Activated naive CD8-positive, alpha-beta T cell treated with anti-CD3 and anti-CD28 coated beads, Interleukin-2, amount 50 U/mL, for 24 hours (primary cell): ENCODE results near the gene PSMD1.
"Not testable (repeated sequence)": the region's sequence is repeated elsewhere in the genome, so short reads cannot be mapped to it uniquely, and the experiment has no call there.

Experiments used
- ATAC-seq: fragments of 150-1000 bp; cut with Tn5 transposase; one replicate; pipeline ENCODE4 v1.10.0; 2021
- DNase-seq: peaks from one replicate; pipeline ENCODE4 v3.0.0; 2021
- H3K27ac Mint-ChIP-seq: one replicate; pipeline ENCODE4 v1.8.0; 2021; ENCODE audit warnings: mild to moderate bottlenecking, mixed read lengths
- H3K27me3 Mint-ChIP-seq: one replicate; pipeline ENCODE4 v1.8.0; 2021; ENCODE audit warnings: mixed read lengths
- H3K36me3 Mint-ChIP-seq: one replicate; pipeline ENCODE4 v1.8.0; 2021; ENCODE audit warnings: low read depth, mixed read lengths
- H3K4me1 Mint-ChIP-seq: one replicate; pipeline ENCODE4 v1.8.0; 2021; ENCODE audit warnings: mixed read lengths
- H3K4me3 Mint-ChIP-seq: one replicate; pipeline ENCODE4 v1.8.0; 2021; ENCODE audit warnings: mild to moderate bottlenecking, moderate library complexity, mixed read lengths
- H3K9me3 Mint-ChIP-seq: one replicate; pipeline ENCODE4 v1.8.0; 2021; ENCODE audit warnings: mixed read lengths

PSMD1 gene

DNA sequence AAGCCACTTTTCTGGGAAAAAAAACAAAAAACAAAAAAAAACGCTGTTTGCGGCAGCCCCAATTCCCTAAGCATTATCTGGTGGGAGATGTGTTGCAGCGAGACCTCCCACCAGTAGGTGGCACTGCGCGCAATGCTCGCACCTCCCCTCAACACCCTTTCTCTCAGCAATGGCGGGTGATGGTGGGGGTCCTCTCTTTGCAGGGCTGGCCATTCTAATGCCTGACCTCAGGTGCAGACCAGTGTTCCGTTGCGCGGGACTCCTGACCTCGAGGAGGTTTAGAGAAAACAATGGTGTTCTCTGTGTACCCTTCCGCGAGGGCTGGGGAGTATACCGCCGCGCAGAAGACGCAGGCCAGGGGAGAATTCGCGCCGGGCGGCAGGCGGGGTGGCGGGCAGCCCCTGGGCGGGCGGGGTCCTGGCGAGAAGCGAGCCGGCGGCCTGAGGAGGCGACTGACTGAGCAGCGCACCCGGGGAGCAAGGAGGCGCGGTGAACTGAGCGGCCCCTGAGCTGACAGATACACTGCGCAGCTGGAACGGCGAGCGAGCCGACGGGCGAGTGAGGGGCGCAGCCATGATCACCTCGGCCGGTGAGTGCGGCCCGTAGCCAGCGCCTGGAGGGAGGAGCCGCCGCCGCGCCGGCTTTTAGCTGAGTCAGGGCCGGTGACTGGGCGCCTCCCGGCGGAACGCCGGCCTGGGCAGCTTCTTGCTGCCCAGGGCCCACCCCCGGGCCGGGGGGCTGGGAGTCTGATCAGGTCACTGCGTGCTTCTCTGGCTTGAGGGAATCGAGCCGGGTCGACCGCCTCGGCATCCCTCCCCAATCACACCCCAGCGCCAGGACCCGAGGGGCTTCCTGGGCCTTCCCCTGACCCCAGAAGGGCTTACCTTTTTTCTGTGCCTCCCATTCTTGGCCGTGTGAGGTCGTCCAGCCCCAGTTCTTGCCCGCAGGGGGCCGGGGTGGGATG is at the start of gene PSMD1:
PSMD1 (plus strand) TSS at position 415 of the 964 bp plus-strand sequence; CDS start at position 574, 159 bp downstream.
- ATAC-seq (peak; percentile 78), DNase-seq (peak; percentile 95)
- no peaks in the 10 kb centered on the region for H3K9me3 Mint-ChIP-seq
- H3K36me3 Mint-ChIP-seq, result peaks cover 15% of the 10 kb centered on the region
- H3K4me3 Mint-ChIP-seq, result peak within 1 kb of the TSS; percentile 86
- peaks cover 7% of the 10 kb centered on the region for H3K27me3 Mint-ChIP-seq
- H3K4me1 Mint-ChIP-seq, result peaks cover 59% of the 10 kb centered on the region
- H3K27ac Mint-ChIP-seq, result peak within 1 kb of the TSS; percentile 100

GRCh38 chr2:231007286-231008098 is 49.2 kb upstream of the PSMD1 start:
- no peak overlapping the region for H3K4me3 Mint-ChIP-seq
- H3K27ac Mint-ChIP-seq, result no peak overlapping the region
- peaks cover 16% of the 10 kb centered on the region for H3K9me3 Mint-ChIP-seq
- H3K4me1 Mint-ChIP-seq, result no peaks in the 10 kb centered on the region
- H3K27me3 Mint-ChIP-seq, result peaks cover 9% of the 10 kb centered on the region
- no peaks in the 10 kb centered on the region for H3K36me3 Mint-ChIP-seq
- DNase-seq (no peak), ATAC-seq (no peak)

DNA sequence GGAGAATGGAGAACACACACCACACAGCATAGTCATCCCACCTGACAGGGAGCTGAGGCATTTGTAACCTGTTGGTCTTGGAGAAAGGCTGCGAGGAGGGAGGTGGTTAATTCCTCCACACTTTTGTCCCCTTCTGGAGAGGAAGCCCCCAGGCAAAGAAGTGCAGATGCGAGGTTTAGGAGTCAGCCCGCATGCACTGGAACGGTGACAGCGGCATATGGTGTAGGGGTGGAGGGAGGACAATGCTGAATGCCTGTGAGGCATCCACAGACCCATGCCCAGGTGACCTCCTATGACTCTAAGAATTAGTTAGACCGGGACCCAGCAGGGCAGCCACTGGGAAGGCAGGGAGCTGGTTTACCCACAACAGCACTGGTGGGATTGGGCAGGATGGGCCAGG is 48.5 kb upstream of the PSMD1 start:
- H3K9me3 Mint-ChIP-seq, result peaks cover 16% of the 10 kb centered on the region
- H3K27me3 Mint-ChIP-seq, result peaks cover 8% of the 10 kb centered on the region
- H3K27ac Mint-ChIP-seq, result no peak overlapping the region
- H3K36me3 Mint-ChIP-seq, result no peaks in the 10 kb centered on the region
- no peak overlapping the region for H3K4me3 Mint-ChIP-seq
- no peaks in the 10 kb centered on the region for H3K4me1 Mint-ChIP-seq
- no peak for ATAC-seq
- no peak for DNase-seq

GRCh38 chr2:231009236-231009919 is 47.3 kb upstream of the PSMD1 start:
- ATAC-seq (no peak), DNase-seq (no peak)
- Mint-ChIP-seq H3K27ac (no peak overlapping the region), H3K9me3 (peaks cover 13% of the 10 kb centered on the region), H3K27me3 (peaks cover 7% of the 10 kb centered on the region), H3K36me3 (no peaks in the 10 kb centered on the region), H3K4me3 (no peak overlapping the region), H3K4me1 (no peaks in the 10 kb centered on the region)

GRCh38 chr2:231010201-231010730 is 46.4 kb upstream of the PSMD1 start:
- ATAC-seq (no peak), DNase-seq (no peak)
- H3K9me3 Mint-ChIP-seq, result peaks cover 4% of the 10 kb centered on the region
- H3K27me3 Mint-ChIP-seq, result peaks cover 9% of the 10 kb centered on the region
- H3K36me3 Mint-ChIP-seq, result no peaks in the 10 kb centered on the region
- no peak overlapping the region for H3K4me3 Mint-ChIP-seq
- no peaks in the 10 kb centered on the region for H3K4me1 Mint-ChIP-seq
- H3K27ac Mint-ChIP-seq, result no peak overlapping the region

DNA sequence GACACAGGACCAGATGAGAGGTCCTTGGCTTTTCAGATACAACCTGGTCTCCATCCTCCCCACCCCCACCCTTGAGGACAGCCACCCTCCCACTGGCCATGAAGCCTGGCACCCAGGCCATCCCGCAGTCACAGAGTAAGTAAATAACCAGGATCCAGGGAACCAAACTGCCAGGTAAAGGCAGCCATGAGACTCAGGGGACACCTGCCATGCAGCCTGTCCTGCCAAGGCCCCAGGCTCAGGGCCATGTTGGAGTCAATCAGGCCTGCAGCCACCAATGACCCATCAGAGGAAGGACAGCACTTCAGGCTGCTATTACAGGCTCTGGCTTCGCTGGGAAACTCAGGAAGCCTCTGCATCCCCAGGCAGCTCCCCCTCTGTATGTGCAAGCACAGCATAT is 45.1 kb upstream of the PSMD1 start:
- ATAC-seq (no peak), DNase-seq (no peak)
- Mint-ChIP-seq H3K4me3 (no peak overlapping the region), H3K4me1 (no peaks in the 10 kb centered on the region), H3K27me3 (peaks cover 9% of the 10 kb centered on the region), H3K27ac (no peak overlapping the region), H3K36me3 (no peaks in the 10 kb centered on the region), H3K9me3 (no peaks in the 10 kb centered on the region)

GRCh38 chr2:231012463-231012862 is 44.2 kb upstream of the PSMD1 start:
- ATAC-seq, result no peak
- Mint-ChIP-seq H3K4me1 (no peaks in the 10 kb centered on the region), H3K27me3 (peaks cover 15% of the 10 kb centered on the region)

GRCh38 chr2:231013820-231014219 is 42.8 kb upstream of the PSMD1 start:
- Mint-ChIP-seq H3K27me3 (peaks cover 19% of the 10 kb centered on the region), H3K36me3 (no peaks in the 10 kb centered on the region), H3K9me3 (no peaks in the 10 kb centered on the region), H3K27ac (no peak overlapping the region), H3K4me1 (no peaks in the 10 kb centered on the region), H3K4me3 (no peak overlapping the region)
- ATAC-seq (no peak), DNase-seq (no peak)

More at GRCh38 chr2:231012463-231012862, 44.2 kb upstream of the PSMD1 start:
- H3K4me3 Mint-ChIP-seq, result no peak overlapping the region
- no peak overlapping the region for H3K27ac Mint-ChIP-seq
- H3K9me3 Mint-ChIP-seq, result no peaks in the 10 kb centered on the region
- no peaks in the 10 kb centered on the region for H3K36me3 Mint-ChIP-seq
- no peak for DNase-seq

- Mint-ChIP-seq H3K4me1 (no peaks in the 10 kb centered on the region), H3K9me3 (no peaks in the 10 kb centered on the region), H3K27ac (no peak overlapping the region), H3K36me3 (no peaks in the 10 kb centered on the region), H3K27me3 (peaks cover 17% of the 10 kb centered on the region), H3K4me3 (no peak overlapping the region)
- DNase-seq (no peak), ATAC-seq (no peak)
Measured at GRCh38 chr2:231015478-231015877, 41.2 kb upstream of the PSMD1 start.

DNA sequence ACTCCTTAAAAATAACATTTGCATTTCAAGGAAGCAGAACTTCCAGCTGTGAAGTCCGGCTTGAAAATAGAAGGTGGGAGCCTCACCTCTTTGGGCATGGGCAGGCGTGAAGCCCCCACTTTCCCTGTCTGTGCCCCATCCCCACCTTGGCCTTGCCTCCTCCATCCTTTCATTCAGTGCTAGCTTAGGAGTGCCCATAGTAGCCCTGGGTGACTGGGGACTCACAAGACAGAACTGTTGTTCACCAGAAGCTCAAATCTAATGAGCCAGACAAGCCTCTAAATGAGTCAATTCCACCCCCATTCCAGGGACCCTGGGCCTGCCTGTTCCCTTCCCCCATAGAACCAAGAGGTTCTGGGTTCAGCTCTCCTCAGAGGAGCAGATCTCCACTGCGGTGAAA is 40.7 kb upstream of the PSMD1 start:
- H3K9me3 Mint-ChIP-seq, result no peaks in the 10 kb centered on the region
- DNase-seq (no peak), ATAC-seq (no peak)
- H3K27ac Mint-ChIP-seq, result no peak overlapping the region
- H3K36me3 Mint-ChIP-seq, result no peaks in the 10 kb centered on the region
- H3K27me3 Mint-ChIP-seq, result peaks cover 16% of the 10 kb centered on the region
- H3K4me1 Mint-ChIP-seq, result no peaks in the 10 kb centered on the region
- no peak overlapping the region for H3K4me3 Mint-ChIP-seq

- ATAC-seq (no peak), DNase-seq (no peak)
- Mint-ChIP-seq H3K36me3 (no peaks in the 10 kb centered on the region), H3K27me3 (peaks cover 16% of the 10 kb centered on the region), H3K9me3 (no peaks in the 10 kb centered on the region), H3K4me3 (no peak overlapping the region), H3K27ac (no peak overlapping the region), H3K4me1 (no peaks in the 10 kb centered on the region)
Measured at GRCh38 chr2:231016566-231017230, 40.0 kb upstream of the PSMD1 start.

DNA sequence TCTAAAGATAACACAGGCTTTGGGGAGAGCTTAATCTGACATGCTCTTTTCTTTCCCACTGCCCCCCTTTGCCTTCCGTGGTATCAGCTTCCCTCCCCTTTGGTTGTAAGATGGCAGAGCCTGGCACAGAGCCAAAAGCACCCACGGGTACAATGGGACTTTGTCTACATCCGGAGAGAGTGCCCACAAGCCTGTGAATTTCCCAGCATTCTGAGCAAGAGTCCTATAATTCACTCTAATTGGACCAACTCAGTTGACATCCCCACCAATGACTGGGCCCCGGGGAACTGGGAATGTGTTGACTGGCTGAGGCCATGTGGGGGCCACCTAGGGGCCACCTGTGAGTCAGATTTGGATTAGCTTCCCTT is 39.5 kb upstream of the PSMD1 start:
- DNase-seq, result peak; percentile 12
- ATAC-seq, result no peak
- H3K27ac Mint-ChIP-seq, result no peak overlapping the region
- H3K9me3 Mint-ChIP-seq, result no peaks in the 10 kb centered on the region
- H3K36me3 Mint-ChIP-seq, result no peaks in the 10 kb centered on the region
- H3K27me3 Mint-ChIP-seq, result peaks cover 16% of the 10 kb centered on the region
- H3K4me3 Mint-ChIP-seq, result no peak overlapping the region
- no peaks in the 10 kb centered on the region for H3K4me1 Mint-ChIP-seq

- no peaks in the 10 kb centered on the region for H3K36me3 Mint-ChIP-seq
- peaks cover 14% of the 10 kb centered on the region for H3K27me3 Mint-ChIP-seq
- H3K4me3 Mint-ChIP-seq, result no peak overlapping the region
- DNase-seq (no peak), ATAC-seq (no peak)
- H3K4me1 Mint-ChIP-seq, result no peaks in the 10 kb centered on the region
- no peak overlapping the region for H3K27ac Mint-ChIP-seq
- H3K9me3 Mint-ChIP-seq, result no peaks in the 10 kb centered on the region
Measured at GRCh38 chr2:231018184-231018583, 38.5 kb upstream of the PSMD1 start.

- not testable (repeated sequence) for H3K36me3 Mint-ChIP-seq, H3K4me3 Mint-ChIP-seq, H3K27ac Mint-ChIP-seq, DNase-seq, H3K9me3 Mint-ChIP-seq, H3K4me1 Mint-ChIP-seq, ATAC-seq
- H3K27me3 Mint-ChIP-seq, result peaks cover 13% of the 10 kb centered on the region
Measured at GRCh38 chr2:231025059-231025458, 31.6 kb upstream of the PSMD1 start.
